GM21529 (cell line): ENCODE results near the gene INHBB.

Experiments
- ATAC-seq: cut with Tn5 transposase; IDR thresholded peaks from one replicate; pipeline ENCODE4 v1.9.1; 2021; ENCODE audit not compliant: unreplicated experiment

Gene INHBB

DNA sequence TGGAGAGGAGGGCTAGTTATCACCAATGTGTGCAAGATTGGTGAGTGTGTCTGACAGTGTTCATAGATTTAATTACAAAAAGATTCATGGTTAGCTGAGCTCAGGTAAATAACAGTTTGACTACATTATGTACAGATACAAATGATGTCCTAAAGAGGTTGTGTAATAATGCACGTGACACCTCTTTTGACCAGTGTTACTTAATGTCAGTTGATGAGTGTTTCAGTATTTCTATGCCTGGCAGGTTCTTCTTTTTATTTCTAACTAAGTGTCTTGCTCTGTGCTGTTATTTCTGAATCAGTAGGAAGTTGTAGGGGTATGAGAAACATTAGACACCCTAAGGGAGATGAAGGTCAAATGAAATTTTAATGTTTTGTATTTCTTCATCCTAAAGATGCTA is 7.9 kb upstream of the INHBB start:
- ATAC-seq: no peak

DNA sequence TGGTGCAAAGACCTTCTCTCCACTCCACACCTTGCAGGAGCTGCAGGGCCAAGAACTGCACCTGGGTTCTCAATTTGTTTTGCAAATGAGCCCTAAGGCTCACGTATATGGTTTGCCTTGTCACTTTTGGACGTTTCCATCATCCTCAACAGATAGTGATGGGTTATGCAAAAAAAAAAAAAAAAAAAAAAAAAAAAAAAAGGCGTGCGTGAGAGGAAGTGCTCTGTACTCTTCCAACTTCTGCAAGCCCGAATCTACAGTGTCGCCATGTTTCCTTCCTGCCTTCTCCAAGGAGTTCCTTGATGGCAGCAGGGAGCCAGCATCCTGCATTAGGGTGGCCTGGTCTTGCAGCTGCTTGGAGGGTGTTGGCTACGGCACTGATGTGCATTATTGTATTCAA is 4.0 kb upstream of the INHBB start:
- no peak for ATAC-seq

DNA sequence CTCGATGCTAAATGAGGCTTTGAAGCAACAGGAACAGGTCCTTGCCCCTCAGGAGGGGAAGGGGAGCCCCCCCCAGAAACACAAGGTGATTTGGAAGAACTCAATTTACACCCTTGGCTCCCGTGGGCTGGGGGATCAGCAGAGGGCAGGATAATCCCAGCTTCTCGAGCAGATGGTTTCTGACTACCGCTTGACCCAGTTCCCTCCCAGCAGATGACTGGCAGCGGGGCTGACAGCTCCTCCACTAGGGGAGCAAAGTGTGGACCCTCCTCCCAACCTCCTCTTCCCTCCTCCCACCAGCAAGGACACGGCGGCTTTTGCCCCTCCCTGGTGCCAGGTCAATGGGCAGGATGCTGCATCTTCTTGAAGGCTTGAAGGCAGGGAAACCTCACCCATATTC is 3.5 kb upstream of the INHBB start:
- ATAC-seq: no peak

DNA sequence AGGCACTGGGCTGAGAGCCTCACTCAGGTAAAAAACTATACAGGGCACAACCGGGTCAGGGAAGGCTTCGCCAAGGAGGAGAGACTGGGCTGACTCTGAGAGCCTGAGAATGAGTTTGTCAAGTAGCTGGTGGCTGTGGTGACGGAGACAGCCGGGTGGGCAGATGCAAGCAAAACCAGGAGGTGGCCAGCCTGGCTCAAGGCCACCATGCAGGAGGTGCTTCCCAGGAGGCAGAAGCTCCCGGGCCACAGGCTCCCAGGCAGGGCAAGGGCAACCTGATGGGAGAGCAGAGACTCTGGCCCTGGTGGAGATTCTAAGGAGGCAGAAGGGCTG is 2.9 kb upstream of the INHBB start:
- no peak for ATAC-seq

DNA sequence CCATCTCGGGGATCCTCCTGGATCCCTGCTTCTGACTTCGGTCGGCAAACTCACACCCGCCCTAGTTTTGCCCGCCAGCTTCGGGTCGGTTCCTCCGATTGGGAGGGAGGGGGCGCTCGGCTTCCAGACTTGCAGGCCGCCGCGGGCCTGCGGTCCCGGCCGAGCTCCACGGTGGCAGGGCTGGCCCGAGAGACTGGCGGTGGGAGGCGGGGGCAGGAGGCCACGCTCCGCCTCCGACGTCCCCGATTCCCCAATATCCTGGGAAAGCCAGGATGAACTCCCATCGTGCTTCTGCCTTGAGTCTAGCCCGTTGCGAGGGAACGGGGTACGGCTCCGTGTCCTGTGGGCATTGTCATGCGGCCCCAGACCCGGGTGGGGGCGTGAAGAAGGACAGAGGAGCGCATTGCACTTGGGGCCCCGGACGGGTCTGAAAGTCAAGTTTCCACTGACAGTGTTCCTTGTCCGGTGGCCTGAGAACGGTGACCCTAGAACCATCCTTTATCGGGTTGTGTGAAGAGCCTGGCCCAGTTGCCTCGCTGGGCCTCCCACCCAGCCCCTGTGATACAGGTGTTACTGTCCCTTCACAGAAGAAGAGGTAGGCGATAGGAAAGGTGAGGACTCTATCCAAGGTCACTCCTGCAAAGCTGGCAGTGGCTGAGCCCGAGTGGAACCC is 2.4 kb upstream of the INHBB start:
- ATAC-seq: no peak

DNA sequence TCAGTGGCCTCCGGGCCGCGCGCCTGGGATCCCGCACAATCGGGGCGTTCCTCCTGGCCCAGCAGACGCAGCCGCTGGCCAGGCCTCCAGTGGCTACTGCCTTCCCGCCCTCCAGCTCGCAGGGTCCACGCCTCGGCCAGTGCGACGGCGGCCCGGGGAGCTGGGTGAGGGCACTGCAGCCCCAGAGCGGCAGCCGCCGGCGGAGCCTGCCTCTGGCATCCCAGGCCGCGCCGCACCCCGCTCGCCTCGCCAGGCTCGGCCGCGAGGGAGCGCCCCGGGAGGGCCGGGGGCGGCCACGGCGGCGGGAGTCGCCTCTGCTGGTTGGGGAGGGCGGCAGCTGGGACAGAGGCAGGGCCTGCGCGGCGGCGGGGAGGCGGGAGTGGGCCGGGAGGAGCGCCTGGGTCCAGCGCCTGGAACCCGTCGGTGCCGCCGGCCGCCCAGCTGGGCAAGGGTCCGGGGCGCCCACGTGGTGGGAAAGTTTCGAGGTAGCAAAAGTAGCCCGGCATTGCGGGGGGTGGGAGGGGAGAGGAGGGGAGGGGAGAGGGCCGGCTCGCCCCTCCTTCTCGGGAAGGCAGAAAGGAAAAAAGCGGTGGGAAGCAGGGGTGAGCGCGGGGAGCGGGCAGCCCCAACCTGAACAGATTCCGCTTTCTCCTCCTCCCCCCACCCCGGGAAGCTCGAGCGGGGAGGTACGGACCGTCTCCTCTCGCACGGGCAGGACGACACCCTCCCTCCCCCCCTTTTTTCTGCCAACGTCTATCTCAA is 1.5 kb upstream of the INHBB start:
- ATAC-seq: no peak

DNA sequence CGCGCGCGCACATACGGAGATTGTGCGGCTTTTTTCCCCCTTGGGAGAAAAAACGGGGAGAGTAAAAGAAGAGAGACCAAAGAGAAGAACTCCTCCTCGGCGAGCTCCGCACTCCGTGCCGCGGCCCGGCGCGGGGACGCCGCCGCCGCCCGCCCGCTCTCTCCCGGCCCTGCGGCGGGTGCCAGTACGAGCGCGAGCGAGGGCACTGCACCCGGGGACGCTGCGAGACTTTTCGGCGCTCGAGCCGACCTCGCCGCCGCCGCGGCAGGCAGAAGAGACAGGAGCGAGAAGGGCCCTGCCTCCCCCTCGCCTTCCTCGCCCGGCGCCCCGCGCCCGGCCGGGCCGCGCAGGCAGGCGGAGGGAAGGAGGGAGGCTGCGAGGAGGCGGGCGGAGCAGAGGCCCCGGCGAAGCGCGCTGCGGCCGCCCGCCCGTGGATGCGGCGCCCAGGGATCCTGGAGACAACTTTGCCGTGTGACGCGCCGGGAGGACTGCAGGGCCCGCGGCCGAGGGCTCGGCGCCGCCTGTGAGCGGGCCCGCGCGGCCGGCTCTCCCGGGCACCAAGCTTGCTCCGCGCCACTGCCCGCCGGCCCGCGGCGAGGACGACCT is 857 bp upstream of the INHBB start:
- ATAC-seq: no peak

DNA sequence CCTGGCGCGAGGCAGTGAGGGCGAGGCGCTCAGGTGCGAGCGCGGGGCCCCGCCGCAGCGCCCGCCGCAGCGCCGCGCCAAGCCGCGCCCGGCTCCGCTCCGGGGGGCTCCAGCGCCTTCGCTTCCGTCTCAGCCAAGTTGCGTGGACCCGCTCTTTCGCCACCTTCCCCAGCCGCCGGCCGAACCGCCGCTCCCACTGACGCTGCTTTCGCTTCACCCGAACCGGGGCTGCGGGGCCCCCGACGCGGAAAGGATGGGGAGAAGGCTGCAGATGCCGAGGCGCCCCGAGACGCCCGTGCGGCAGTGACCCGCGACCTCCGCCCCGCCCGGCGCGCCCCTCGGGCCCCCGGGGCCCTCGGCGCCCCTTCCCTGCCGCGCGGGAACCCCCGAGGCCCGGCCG is 328 bp upstream of the INHBB start:
- no peak for ATAC-seq

DNA sequence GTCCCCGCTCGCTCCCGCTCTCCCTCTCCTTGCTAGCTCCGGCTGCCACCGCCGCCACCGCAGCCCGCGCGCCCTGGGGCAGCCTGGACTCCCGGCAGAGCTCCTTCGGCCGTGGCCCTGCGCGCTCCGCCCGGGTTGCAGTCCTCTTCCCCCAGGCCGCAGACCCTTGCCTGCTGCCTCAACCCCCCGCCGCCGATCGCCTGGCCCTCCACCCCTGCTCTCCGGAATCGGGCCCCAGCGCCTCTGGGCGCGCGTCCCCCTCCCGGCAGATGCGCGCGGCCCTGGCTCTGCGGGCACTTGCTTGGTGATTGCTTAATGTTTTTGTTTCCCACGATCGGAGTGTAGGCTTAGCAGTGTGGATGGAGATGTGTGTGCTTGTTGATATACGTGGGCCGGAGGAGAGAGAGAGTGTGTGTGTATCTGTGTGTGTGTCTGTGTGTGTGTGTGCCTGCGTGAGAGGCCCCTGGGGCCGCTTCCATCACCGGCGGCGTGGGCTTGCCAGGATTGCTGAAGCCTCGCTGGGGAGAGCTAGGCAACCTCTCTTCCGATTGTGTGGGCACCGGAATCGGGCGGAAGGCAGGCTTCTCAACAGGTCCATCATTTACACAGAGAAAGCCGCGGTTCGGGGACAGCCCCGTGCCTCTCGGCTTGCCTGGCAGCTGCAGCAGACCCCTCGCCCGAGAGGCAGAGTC is 877 bp downstream of the INHBB start:
- ATAC-seq: no peak

DNA sequence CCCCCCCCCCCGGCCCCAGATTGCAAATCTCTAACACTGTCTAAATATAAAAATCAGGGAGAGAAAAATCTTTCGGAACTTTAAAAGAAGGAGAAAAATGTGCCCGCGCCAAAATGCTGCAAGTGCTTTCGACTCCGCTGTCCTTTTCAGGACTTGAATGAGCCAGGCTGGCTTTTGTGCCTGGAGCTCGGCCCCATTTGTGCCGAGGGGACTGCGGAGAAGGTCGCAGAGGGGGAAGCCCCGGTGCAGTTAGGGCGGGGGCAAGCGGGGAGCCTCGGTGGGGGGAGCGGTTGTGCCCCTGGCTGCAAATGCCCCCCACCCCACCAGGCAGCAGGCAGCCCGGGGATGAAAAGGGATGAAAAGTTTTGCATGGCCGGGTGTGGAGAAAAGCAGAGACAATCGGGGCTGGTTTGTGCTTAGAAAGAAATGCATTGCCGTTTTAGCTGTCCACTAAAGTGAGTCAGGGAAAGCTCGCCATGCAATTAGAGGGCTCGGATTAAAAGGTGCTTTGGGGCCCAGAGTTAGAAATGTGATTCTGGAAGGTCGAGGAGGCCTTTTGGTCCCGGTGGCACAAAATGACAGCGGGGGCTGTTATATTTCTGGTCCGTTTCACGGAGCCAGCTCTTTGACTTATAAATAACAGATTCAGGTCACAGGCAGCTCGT is 1.6 kb downstream of the INHBB start:
- no peak for ATAC-seq

DNA sequence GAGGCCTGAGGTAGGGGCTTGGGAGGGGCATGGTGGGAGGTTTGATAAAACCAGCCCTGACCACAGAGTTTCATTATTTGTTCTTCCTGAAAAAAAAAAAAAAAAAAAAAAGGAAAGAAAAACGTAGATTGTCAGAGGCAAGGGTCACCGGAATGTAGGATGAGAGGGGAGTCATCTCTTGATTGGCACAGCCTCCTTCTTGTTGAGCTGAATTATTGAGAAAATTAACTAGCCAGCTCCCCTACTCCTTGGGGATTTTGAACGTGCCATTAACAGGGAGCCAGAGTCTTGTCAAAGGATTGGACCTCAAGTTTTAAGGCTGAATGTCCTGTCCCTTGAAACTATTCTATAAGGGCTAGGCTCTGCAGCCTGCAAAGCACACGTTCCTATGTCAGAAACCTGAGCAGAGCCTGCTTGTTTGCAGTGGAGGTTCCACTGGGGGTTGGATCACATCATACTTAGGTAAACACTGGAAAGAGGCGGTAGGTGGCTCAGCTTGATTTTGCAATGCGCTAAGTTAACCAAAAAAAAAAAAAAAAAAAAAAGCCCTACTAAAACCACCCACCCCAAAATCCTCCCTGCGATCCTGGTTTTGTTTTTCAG is 2.3 kb downstream of the INHBB start:
- ATAC-seq: no peak

DNA sequence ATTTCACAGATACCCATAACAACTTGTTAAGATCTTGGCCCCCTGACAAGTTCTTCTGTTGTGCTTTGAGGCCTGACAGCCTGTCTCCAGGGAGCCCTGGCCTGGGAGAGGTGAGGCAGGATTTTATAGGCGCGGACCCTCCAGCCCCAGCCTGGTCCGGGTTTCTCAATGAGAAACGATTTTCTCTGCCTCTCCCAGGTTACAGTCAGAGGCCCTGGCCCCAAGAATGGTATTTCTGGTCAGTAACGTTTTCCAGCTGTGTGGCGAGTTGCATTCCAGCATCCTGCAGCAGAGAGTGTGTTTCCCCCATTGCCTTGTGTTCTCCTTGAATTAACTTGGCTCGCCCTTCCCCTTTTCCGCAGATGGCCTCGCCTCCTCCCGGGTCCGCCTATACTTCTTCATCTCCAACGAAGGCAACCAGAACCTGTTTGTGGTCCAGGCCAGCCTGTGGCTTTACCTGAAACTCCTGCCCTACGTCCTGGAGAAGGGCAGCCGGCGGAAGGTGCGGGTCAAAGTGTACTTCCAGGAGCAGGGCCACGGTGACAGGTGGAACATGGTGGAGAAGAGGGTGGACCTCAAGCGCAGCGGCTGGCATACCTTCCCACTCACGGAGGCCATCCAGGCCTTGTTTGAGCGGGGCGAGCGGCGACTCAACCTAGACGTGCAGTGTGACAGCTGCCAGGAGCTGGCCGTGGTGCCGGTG is 3.0 kb downstream of the INHBB start:
- ATAC-seq: no peak

DNA sequence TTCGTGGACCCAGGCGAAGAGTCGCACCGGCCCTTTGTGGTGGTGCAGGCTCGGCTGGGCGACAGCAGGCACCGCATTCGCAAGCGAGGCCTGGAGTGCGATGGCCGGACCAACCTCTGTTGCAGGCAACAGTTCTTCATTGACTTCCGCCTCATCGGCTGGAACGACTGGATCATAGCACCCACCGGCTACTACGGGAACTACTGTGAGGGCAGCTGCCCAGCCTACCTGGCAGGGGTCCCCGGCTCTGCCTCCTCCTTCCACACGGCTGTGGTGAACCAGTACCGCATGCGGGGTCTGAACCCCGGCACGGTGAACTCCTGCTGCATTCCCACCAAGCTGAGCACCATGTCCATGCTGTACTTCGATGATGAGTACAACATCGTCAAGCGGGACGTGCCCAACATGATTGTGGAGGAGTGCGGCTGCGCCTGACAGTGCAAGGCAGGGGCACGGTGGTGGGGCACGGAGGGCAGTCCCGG is 3.5 kb downstream of the INHBB start:
- no peak for ATAC-seq

DNA sequence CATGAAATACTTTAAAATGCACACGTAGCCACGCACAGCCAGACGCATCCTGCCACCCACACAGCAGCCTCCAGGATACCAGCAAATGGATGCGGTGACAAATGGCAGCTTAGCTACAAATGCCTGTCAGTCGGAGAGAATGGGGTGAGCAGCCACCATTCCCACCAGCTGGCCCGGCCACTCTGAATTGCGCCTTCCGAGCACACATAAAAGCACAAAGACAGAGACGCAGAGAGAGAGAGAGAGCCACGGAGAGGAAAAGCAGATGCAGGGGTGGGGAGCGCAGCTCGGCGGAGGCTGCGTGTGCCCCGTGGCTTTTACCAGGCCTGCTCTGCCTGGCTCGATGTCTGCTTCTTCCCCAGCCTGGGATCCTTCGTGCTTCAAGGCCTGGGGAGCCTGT is 4.1 kb downstream of the INHBB start:
- no peak for ATAC-seq

DNA sequence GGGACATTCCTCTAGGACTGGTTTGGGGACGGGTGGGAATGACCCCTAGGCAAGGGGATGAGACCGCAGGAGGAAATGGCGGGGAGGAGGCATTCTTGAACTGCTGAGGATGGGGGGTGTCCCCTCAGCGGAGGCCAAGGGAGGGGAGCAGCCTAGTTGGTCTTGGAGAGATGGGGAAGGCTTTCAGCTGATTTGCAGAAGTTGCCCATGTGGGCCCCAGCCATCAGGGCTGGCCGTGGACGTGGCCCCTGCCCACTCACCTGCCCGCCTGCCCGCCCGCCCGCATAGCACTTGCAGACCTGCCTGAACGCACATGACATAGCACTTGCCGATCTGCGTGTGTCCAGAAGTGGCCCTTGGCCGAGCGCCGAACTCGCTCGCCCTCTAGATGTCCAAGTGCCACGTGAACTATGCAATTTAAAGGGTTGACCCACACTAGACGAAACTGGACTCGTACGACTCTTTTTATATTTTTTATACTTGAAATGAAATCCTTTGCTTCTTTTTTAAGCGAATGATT is 4.9 kb downstream of the INHBB start:
- ATAC-seq: no peak

DNA sequence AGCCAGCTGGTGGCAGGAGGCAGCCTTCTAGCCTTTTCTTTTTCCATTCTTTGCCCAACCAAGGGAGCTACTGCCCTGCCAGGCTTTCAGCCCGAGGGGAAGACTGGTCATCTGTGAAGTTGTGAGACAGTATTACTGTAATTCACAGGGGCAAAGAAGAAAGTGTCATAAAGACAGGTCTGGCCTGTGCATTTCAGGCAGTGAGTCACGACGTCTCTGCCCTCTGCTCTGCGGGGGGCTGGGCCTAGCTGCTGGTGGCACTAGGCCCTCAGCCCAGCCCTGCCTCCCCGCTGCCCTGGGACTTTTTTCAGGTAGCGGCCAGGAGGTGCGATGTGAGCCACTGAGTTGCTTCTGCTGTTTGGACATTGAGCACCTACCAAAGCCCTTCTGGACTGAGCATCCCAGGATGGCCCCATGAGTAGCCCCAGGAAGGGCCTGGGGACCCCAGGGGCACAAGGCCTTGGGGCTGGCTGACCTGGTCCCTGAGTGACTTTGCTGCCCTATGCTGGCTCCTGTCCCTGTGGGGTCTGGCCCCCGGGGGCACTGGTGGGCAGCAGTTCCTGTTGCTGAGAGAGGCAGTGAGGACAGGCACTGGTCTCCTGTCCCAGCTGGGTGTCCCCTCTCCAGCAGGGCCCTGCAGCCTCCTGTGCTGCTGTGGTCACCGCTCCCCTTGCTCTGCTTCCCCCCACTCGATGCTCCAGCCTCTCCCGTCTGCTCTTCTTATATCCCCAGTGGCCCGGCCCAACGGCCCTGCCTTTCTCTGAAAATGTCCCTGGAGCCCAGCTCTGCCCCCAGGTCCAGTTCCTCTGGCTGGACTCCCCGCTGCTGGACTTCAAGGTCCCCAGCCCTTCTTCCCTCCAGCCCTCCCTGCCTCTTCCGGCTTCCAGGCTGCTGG is 7.0 kb downstream of the INHBB start:
- no peak for ATAC-seq

DNA sequence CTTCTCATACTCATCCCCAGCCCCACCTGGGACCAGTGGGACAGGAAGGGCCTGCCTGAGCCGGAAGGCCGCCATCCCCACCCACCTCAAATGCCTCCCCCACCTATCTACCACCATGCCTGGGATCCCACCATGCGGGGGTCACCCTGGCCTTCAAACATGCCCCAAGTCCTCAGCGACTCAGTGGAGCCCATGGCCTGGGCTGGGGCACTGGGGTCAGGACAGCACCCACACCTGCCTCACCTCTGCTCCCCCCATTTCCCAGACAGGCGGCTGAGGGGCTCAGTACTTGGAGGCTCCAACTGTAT is 7.6 kb downstream of the INHBB start:
- no peak for ATAC-seq

DNA sequence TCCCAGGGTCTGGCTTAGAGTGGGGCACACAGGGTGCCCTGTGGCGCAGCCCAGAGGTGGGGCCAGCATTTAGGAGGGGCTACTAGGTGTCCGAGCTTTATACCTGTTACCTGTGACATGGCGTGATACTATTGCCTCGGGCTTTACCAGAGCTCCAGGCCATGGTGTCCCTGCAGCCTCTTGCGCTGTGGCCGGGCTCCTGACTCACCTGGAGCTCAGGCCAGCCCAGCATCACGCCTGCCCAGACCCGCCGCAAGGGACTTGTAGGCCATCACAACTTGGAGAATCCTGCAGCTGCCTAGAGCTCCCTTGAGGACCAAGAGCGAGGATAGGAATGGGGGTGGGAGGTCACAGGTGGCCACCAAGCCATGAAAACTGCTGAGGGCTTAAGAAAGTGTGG is 8.0 kb downstream of the INHBB start:
- no peak for ATAC-seq

DNA sequence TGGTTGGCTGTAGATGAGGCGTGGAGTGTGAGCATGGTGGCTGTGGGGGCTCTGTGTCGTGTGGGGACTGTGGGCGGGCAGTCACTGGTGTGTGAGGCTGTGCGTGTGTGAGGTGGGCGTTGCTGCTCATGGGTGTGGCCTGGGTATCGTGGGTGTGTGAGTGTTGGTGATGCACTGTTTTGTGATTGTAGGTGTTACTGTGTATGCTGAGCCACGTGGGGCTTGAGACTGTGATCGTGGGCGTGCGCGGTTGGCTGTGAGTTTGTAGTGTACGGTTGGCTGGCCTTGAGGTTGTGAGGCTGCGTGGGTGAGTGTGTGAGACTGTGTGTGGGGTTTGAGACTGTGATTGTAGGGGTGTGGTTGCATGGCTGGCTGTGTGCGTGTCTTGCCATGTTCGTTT is 8.5 kb downstream of the INHBB start:
- no peak for ATAC-seq
